Skeletal muscle satellite cell (primary cell): ENCODE measurements around the gene CISD3.

Experiments
- H3K27me3 ChIP-seq: 2 replicates; pipeline ENCODE4 v1.7.0; 2013; ENCODE audit warnings: low read length; ENCODE audit not compliant: control insufficient read depth, insufficient read depth
- H3K36me3 ChIP-seq: 2 replicates; pipeline ENCODE4 v1.7.0; 2013; ENCODE audit warnings: mild to moderate bottlenecking, control low read depth, low read length; ENCODE audit not compliant: insufficient read depth
- H3K4me1 ChIP-seq: 2 replicates; pipeline ENCODE4 v1.7.0; 2013; ENCODE audit warnings: low read length; ENCODE audit not compliant: control insufficient read depth, insufficient read depth
- H3K4me2 ChIP-seq: 2 replicates; pipeline ENCODE4 v1.7.0; 2013; ENCODE audit warnings: mild to moderate bottlenecking, low read length
- H3K4me3 ChIP-seq: 2 replicates; pipeline ENCODE4 v1.7.0; 2013; ENCODE audit warnings: low read length
- H3K9ac ChIP-seq: 2 replicates; pipeline ENCODE4 v1.7.0; 2013; ENCODE audit warnings: mild to moderate bottlenecking, low read depth, low read length, moderate library complexity
- H3K9me3 ChIP-seq: replicated peaks from 2 replicates; pipeline ENCODE4 v1.7.0; 2013; ENCODE audit warnings: mild to moderate bottlenecking, control low read depth, low read length

Gene CISD3

GRCh38 chr17:38731526-38732294 is 1.6 kb downstream of the CISD3 start:
- Histone ChIP-seq H3K4me2 (peak overlapping the region; percentile 94), H3K9me3 (no peaks in the 10 kb centered on the region), H3K4me3 (peak overlapping the region; percentile 88), H3K9ac (peak overlapping the region; percentile 81), H3K36me3 (peaks cover 31% of the 10 kb centered on the region), H3K4me1 (peaks cover 35% of the 10 kb centered on the region), H3K27me3 (no peaks in the 10 kb centered on the region)

- Histone ChIP-seq H3K36me3 (peaks cover 31% of the 10 kb centered on the region), H3K27me3 (no peaks in the 10 kb centered on the region), H3K4me2 (no peak overlapping the region), H3K9me3 (no peaks in the 10 kb centered on the region), H3K4me1 (peaks cover 35% of the 10 kb centered on the region), H3K4me3 (no peak overlapping the region), H3K9ac (no peak overlapping the region)
Measured at GRCh38 chr17:38732376-38733281, 2.5 kb downstream of the CISD3 start.

- no peaks in the 10 kb centered on the region for H3K27me3 ChIP-seq
- H3K4me1 ChIP-seq = peaks cover 35% of the 10 kb centered on the region
Measured at GRCh38 chr17:38733282-38733981, 3.3 kb downstream of the CISD3 start.

GRCh38 chr17:38733982-38734973 is 4.1 kb downstream of the CISD3 start:
- peaks cover 34% of the 10 kb centered on the region for H3K4me1 ChIP-seq

More at GRCh38 chr17:38733282-38733981, 3.3 kb downstream of the CISD3 start:
- Histone ChIP-seq H3K4me2 (no peak overlapping the region), H3K4me3 (no peak overlapping the region), H3K9me3 (no peaks in the 10 kb centered on the region), H3K9ac (no peak overlapping the region), H3K36me3 (peaks cover 38% of the 10 kb centered on the region)

GRCh38 chr17:38735161-38735997 is 5.2 kb downstream of the CISD3 start:
- Histone ChIP-seq H3K9me3 (no peaks in the 10 kb centered on the region), H3K4me2 (peak overlapping the region; percentile 9), H3K36me3 (peaks cover 53% of the 10 kb centered on the region), H3K4me3 (no peak overlapping the region), H3K9ac (no peak overlapping the region), H3K4me1 (peaks cover 28% of the 10 kb centered on the region), H3K27me3 (no peaks in the 10 kb centered on the region)

More at GRCh38 chr17:38733982-38734973, 4.1 kb downstream of the CISD3 start:
- H3K36me3 ChIP-seq = peaks cover 46% of the 10 kb centered on the region
- no peak overlapping the region for H3K9ac ChIP-seq
- H3K4me2 ChIP-seq = no peak overlapping the region
- H3K4me3 ChIP-seq = no peak overlapping the region
- no peaks in the 10 kb centered on the region for H3K27me3 ChIP-seq
- H3K9me3 ChIP-seq = no peaks in the 10 kb centered on the region

GRCh38 chr17:38738007-38738662 is 8.0 kb downstream of the CISD3 start:
- H3K9ac ChIP-seq = no peak overlapping the region
- H3K4me1 ChIP-seq = peaks cover 22% of the 10 kb centered on the region
- no peaks in the 10 kb centered on the region for H3K27me3 ChIP-seq
- H3K9me3 ChIP-seq = no peaks in the 10 kb centered on the region
- H3K4me3 ChIP-seq = no peak overlapping the region
- no peak overlapping the region for H3K4me2 ChIP-seq
- peaks cover 47% of the 10 kb centered on the region for H3K36me3 ChIP-seq

GRCh38 chr17:38738686-38739085 is 8.5 kb downstream of the CISD3 start:
- Histone ChIP-seq H3K27me3 (no peaks in the 10 kb centered on the region), H3K9me3 (no peaks in the 10 kb centered on the region), H3K9ac (no peak overlapping the region), H3K36me3 (peaks cover 41% of the 10 kb centered on the region), H3K4me3 (no peak overlapping the region), H3K4me2 (no peak overlapping the region), H3K4me1 (peaks cover 28% of the 10 kb centered on the region)

- no peaks in the 10 kb centered on the region for H3K9me3 ChIP-seq
- H3K36me3 ChIP-seq = peaks cover 36% of the 10 kb centered on the region
- no peak overlapping the region for H3K4me3 ChIP-seq
- H3K4me2 ChIP-seq = no peak overlapping the region
- H3K27me3 ChIP-seq = no peaks in the 10 kb centered on the region
- H3K9ac ChIP-seq = no peak overlapping the region
- peaks cover 28% of the 10 kb centered on the region for H3K4me1 ChIP-seq
Measured at GRCh38 chr17:38739305-38739704, 9.2 kb downstream of the CISD3 start.

GRCh38 chr17:38740044-38740443 is 9.9 kb downstream of the CISD3 start:
- H3K36me3 ChIP-seq = peaks cover 30% of the 10 kb centered on the region

More at GRCh38 chr17:38740044-38740443, 9.9 kb downstream of the CISD3 start:
- no peak overlapping the region for H3K4me3 ChIP-seq
- no peak overlapping the region for H3K9ac ChIP-seq
- no peak overlapping the region for H3K4me2 ChIP-seq
- peaks cover 27% of the 10 kb centered on the region for H3K4me1 ChIP-seq
- H3K9me3 ChIP-seq = no peaks in the 10 kb centered on the region
- H3K27me3 ChIP-seq = no peaks in the 10 kb centered on the region
